GM21367 (cell line): ENCODE data around the gene ALDH4A1.

Experiments used
- ATAC-seq: cut with Tn5 transposase; IDR thresholded peaks from one replicate; pipeline ENCODE4 v1.9.1; 2021; ENCODE audit not compliant: unreplicated experiment

The ALDH4A1 gene

DNA sequence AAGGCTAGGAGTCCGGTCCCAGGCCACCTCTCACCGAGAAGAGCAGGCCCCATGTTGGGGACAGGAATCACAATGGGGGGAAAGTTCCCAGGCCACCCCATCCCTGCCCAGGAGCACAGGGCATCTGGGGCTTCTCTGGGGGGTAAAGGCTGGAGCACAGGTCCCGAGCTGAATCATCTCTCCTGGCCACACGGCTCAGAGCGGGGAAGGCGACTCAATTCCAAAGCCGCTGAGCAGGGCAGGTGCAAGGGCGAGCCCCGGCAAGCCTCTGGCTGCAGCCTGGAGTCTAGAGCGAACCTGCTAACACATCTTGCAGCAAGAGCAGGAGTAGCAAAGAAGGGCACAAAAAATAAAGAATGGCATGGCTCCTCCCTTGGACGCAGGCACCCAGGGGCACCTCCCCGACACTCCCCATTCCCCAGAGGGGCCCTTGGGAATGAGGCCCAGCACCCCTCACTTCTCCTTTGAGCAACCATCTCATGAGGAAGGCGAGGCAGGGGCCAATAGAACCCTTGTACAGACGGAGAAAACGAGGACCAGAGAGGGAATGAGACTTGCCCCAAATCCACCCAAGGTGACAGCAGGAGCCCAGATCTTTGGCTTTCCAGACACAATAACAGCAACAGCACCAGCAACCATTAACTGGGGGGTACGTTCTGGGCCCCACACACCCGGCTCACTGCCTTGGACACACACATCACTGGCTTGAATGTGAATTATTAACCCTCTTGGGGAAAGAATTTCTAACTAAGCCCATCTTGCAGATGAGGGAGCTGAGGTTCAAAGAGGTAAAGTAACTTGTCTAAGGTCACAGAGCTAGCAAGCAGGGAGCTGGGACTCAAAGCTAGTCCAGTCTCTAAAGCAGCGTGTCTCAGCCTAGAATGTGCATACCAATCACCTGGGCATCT lies 20.7 kb upstream of the ALDH4A1 start:
- ATAC-seq = no peak

- ATAC-seq = no peak
Observed at GRCh38 chr1:18922319-18922726, 20.0 kb upstream of the ALDH4A1 start.

DNA sequence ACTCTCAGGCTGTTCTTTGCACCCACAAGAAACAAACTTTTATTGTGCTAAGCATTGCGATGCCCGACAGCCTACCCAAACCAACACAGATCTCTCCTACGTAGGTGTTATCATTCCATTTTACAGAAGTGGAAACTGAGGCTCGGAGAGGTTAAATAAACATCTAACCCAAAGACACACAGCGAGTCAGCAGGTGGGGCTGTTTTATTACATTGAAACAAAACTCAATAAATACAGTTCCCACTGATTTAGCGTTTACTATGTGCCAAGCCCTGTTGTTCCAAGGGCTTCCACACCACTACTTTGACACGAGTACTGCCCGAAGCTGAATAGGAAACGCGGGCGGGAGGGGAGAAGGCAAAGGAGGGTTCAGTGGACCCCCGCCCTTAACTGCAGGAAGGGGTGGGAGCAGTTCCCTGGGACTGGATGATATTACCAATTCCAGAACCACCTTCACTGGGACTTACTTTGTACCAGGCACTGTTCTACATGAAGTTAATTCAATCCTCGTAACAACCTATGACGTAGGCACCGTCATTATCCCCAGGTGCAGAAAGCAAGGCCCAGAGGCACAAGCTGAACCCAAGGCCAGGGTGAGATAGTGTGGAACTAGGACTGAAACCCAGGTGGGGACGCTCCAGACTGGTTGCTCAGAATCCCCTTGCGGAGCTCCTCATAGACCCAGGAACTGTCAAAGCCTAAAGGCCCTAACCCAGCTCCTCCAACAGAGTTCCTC lies 19.3 kb upstream of the ALDH4A1 start:
- ATAC-seq = no peak

- ATAC-seq = no peak
Observed at GRCh38 chr1:18920931-18921330, 18.6 kb upstream of the ALDH4A1 start.

- no peak for ATAC-seq
Observed at GRCh38 chr1:18919956-18920355, 17.6 kb upstream of the ALDH4A1 start.

- ATAC-seq = no peak
Observed at GRCh38 chr1:18919197-18919905, 17.0 kb upstream of the ALDH4A1 start.

DNA sequence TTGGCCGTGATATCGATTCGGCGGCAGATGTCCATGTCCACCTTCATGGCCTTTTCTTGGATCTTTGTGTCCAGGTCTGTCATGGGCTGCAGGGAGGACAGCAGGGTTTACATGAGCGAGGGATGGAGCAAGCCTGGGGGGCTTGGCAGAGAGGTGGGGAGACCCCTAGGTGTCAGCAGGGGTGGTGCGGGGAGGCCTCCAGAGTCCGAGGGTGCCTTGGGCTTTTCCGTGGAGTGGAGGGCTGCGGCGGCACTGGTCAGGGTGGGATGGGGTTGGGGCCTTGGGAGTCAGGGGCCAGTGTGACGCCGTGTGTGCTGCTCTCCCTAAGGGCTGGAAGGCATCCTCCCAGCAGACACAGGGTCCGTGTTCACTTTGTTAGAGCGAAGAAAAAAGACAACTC lies 16.1 kb upstream of the ALDH4A1 start:
- ATAC-seq = no peak

- no peak for ATAC-seq
Observed at GRCh38 chr1:18917071-18917799, 14.9 kb upstream of the ALDH4A1 start.

- no peak for ATAC-seq
Observed at GRCh38 chr1:18915341-18915740, 13.0 kb upstream of the ALDH4A1 start.

GRCh38 chr1:18913065-18913835 lies 10.9 kb upstream of the ALDH4A1 start:
- no peak for ATAC-seq

DNA sequence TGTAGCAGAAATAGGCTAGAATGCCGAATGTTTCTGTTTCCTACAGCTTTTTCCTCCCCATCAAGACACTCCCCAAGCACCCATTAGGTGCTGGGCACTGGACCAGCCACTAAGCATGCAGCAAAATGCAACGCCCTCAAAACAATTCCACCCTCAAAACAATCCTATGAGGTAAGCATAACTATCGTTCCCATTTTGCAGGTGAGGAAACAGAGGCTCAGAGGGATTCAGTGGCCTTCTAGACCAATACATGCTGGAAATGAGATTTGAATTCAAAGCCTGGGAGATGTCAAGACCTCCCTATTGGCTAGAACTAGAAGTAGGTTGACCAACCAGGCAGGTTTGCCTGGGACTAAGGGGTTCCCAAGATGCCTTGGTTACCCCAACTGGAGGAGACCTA lies 10.2 kb upstream of the ALDH4A1 start:
- ATAC-seq = no peak

DNA sequence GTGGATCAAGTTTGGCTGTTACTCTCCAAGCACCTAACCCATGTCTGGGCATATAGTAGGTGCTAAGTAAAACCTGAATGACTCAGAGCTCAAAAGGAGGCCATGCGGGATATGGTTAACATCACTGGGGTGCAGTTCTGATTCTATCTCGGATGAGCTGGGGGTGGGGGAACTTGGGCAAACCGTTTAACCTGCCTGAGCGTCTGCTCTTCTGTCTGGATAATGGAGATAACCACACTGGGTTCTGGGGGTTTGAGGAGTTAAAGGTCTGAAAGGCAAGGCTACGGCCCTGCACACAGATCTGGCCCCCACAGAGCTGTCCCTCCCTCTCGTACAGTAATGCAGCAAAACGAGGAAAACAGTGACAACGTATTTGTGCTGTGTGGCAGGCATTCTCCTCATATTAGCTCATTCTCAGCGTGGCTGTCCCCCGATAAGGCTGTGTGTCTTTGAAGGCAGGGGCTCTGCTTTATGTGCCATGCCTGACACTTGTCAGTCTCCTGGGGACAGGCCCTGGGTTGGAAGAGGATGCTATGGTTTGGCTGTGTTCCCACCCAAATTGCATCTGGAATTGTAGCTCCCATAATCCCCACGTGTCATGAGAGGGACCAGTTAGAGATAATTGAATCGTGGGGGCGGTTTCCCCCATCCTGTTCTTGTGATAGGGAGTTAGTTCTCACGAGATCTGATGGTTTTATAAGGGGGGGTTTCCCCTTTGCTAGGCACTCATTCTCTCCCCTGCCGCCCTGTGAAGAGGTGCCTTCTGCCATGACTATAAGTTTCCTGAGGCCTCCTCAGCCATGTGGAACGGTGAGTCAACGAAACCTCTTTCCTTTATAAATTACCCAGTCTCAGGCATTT lies 6.8 kb upstream of the ALDH4A1 start:
- ATAC-seq = no peak

- ATAC-seq = no peak
Observed at GRCh38 chr1:18907917-18908845, 5.8 kb upstream of the ALDH4A1 start.

GRCh38 chr1:18907021-18907916 lies 4.9 kb upstream of the ALDH4A1 start:
- no peak for ATAC-seq

DNA sequence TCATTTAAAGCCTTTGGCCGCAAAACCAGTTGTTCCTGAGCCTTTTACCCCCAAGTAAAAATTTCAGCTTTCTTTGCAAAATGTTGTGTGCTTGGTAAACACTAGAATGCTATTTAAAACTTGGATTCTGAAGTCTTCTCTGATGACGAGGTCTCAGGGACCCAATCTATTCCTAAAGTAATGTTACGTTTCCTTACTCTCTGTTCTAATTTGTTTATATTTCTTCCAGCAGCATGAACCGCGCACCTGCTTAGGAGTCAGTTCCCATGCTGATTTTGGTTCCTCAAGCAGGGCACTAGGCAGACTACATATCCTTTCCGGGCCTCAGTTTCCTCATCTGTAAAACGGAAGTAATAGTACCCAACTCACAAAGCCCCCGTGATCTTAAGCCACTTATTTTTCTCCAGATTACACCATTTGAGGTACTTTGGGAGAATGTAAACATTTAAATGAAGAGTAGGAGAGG lies 969 bp upstream of the ALDH4A1 start:
- ATAC-seq = no peak

- peak; percentile 15 for ATAC-seq
Observed at GRCh38 chr1:18901952-18902522, 318 bp downstream of the ALDH4A1 start.
